HG03159 (cell line): ENCODE data around the gene SVIL.
"Not testable (repeated sequence)": the region's sequence is repeated elsewhere in the genome, so short reads cannot be mapped to it uniquely, and the experiment has no call there.

Experiments used
- ATAC-seq: cut with Tn5 transposase; IDR thresholded peaks from one replicate; pipeline ENCODE4 v1.9.1; 2021; ENCODE audit warnings: mild to moderate bottlenecking, moderate library complexity; ENCODE audit not compliant: unreplicated experiment

SVIL gene

DNA sequence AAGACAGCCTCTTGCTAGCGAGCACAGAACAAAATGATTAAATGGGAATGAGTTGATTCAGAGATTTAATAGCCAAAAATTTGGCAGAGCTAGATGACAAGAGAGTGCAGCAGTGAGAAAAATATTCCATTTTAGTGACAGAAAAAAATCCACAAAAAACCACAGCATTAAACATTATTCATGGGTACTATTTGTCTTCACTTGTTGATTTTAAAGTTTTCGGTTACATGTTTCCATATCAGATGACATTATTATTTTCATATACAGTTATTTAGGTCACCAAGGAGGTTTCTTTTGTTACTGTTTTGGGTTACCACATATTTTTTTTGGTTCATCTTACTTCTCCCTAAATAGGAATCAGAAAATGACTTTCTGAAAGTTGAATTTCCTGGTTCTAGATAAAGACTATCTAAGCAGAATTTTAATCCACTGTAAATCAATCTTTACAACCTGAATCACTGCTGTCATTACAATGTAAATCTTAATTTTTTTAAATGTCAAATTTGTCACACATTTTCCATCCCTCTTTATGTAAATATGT, 87.9 kb downstream of the SVIL start:
- no peak for ATAC-seq

DNA sequence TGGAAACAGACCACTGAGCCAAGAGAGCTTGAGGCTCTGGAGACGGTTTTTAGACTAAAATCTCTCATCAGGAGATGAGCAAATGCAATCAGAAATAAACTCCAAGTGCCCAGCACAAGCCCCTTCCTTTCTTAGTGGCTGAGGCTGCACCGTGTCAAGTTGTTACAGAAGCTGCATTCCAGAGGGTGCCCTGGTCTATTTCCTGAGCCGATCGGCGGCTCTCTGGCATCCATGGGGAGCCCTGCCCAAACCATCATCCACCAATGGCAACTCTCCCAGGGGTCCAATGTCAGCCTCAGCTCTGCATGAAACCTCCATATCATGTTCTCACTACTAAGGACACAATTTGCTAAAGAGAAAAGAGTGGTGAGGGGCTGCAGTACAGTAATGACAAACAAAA, 89.6 kb downstream of the SVIL start:
- ATAC-seq: no peak

DNA sequence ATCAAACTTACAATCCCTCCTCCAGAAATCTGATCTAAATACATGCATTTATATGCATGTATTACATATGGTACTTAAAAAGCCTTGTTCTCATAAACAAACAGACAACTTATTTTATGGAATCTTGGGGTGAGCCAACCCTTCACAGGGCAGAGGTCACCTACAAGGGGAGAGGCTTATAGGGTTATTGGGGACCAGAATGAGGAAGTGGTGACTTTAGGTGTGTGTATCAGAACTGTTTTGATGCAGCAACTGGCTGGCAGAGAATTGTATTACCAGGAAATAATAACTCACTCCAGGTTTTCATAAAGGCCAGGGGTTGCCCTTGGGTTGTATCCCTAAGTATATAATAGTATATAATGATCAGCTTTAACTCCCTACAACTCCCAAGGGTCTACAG, 91.1 kb downstream of the SVIL start:
- no peak for ATAC-seq

DNA sequence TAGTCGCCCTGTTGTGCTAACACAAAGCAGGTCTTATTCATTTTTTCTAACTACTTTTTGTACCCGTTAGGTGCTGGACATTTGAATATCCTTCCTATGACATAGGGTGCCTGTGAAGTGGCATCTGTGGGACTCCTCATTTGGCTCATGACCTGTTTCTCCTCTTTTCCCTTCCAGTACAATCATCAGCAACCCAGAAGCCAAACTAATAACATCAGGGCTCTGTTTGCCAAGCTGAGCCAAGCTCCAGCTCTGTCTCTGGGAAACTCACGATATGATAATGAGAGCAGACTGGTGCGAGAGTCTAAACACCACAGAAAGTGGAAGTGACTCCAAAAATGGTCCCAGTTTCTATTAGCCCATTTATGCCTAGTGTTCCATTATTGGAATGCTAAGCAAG, 92.0 kb downstream of the SVIL start:
- no peak for ATAC-seq

DNA sequence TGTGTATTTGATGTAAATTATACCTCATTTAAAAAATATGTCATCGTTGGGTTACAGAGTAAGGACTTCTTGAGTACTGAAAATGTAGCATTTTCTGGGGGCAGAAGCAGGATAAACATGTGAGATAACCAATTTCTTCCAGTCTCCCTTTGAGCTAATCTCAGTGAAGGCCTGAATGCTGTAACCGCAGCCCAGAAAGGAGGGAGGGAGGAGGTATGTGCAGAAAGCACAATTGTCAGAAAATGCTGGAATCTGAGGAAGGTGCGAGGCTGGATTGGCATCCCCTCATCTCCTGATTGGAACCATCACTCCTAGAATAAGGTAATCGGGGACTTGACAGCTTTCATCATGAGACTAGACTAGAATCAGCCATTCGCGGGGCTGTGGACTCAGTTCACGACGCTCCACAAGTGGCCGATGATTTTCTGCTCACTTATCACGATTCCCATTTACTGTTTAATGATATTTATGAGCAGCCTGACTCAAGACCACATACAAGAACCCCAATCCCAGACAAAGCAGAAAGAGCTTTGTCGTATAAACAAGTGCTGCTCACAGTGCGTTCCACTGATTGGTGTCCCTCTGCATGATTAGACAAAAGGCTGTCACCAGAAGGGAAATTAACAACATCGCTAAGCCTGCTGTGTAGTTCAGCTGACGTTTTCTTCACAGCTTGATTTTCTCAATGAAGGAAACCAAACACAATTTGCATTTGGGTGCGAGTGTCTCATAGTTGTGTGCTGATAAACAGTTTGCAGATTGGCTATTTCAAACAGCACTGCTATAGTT, 93.2 kb downstream of the SVIL start:
- ATAC-seq: no peak

DNA sequence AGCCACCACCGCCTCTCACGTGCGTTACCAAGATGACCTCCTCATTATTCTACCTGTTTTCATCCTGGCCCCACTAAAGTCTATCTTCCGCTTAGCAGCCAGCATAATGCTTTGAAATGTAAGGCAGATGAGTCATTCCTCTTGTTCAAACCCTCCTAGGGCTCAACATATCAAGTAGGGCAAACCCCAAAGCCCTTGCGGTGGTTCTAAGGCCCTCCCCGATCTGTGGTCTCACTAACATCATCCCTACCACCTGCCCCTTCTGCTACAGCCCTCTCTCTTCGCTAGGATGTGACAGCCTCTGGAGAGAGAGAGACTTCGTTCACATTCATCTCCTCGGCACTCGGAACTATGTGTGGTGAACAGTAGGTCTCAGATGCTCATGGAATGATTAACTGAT, 94.8 kb downstream of the SVIL start:
- no peak for ATAC-seq

DNA sequence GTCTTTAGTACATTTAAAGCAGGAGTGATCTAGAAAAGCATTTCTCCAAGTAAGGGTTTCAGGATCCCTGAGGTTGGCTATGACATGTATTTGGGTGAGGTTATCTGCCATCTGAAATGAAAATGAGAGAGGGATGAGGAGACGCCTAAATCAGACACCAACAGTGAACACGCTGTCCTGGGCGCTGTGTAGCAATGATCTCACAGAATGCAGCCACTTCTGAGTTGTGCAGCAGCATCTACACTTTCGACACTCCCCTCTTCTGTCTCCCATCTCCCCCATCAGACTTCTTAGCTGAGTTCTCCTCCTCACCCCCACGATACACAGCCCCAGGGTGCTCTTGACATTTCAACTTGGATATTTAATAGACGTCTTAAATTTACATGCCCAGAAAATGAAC, 95.4 kb downstream of the SVIL start:
- no peak for ATAC-seq

DNA sequence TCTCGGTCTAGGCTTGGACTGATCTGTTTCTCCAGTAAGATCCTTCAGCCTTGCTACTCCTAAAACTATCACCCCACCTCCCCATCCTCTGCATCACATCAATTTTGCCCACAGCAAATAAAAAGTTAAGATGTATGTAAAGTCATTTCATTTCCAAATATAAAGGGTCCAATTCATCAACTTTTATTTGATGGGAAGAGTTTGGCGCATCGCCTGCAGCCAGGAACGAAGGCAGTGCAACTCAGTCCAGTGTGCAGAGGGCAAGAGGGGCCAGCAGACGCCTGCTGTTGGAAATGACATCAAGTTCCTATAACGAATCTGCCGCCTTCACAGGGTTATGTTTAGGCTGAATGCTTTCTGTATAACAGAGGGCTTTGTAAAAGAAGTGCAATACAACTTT, 97.0 kb downstream of the SVIL start:
- no peak for ATAC-seq

DNA sequence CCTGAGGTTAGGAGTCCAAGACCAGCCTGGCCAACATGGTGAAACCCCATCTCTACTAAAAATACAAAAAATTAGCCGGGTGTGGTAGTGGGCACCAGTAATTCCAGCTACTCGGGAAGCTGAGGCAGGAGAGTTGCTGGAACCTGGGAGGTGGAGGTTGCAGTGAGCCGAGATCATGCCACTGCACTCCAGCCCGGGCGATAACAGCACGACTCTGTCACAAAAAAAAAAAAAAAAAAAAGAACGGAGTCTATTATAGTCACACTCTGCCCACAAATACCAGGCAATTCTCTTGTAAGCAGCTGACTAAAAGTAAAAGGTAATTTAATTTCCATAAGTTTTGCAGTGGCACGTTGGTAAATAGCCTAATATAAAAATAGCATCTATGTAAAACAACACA, 98.1 kb downstream of the SVIL start:
- ATAC-seq: not testable (repeated sequence)

DNA sequence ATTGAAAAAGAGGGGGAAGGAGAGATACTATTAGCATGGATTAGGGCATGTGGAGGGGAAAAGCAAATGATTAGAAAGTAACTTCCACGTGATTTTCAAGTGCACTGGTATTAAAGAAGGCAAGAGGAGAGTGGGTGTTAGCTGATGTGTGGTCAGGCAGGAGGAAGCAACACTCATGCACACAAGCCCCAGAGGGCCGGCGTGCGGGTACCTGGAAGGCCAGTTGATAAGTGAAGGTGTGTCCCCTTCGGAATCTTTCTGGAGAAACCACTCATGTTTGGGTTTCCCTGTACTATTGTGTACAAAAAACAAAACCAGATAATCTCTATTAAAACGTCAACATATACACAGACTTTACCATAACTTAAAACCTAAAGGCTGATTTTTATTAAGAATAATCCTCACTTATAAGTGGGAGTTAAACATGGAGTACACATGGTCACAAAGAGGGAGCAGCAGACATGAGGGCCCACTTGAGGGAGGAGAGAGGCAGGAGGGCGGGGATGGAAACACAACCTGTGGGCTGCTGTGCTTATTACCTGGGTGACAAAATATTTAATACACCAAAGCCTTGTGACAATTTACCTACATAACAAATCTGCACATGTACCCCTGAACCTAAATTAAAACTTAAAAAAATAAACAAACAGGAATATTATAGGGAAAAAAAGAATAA, 98.9 kb downstream of the SVIL start:
- no peak for ATAC-seq

DNA sequence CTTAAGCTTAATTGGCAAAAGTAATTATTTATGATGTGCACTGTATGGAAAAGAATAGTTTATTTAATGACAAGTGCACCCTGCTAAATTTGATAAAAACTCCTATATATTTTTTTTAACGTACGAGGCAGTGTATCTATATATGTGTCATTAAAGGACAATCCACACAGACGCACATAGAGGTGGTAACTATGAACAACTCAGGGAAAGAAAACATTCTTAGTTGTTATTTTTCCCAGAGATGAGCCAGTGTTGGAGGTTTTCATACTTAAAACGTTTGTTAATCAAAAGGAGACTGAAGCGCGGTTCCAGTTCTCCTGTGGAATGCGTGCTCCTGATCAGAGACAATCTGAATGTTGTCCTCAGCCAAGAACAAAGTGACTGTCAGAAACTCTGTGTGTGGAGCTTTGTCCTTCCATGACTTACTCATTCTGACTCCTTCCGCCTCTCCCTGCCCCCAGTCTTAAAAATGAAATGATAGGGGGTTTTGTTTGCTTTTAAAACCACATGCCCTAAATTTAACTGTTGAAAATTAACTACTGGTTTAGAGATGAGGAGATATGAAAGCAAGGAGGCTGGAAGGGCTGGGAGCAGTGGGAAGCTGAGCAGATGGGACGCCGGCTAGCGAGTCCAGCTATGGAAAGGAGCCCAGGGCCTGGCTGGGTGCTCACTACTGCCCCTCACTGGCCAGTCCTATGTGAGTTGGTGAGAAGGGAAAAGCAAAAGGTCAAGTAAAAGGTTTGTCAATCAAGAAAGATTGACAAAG, 99.6 kb downstream of the SVIL start:
- no peak for ATAC-seq

DNA sequence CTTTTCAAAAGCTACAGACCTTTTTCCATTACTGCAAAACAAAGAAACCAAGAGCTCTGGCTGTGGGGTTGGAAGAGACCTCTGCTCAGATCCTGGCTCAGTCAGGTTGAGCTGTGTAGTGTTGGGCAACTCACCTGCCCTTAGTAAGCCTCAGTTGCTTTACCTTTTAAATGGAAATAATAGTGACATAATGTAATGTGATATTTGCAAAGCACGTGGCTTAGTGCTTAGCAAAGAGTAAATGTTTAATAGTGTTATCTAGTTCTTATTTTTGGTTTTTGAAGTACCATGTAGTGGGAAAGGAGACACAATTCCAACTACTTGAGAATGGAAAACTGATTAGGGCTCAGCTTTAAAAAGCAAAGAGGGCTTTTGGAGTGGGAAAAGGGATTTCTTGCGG, 100.2 kb downstream of the SVIL start:
- no peak for ATAC-seq

DNA sequence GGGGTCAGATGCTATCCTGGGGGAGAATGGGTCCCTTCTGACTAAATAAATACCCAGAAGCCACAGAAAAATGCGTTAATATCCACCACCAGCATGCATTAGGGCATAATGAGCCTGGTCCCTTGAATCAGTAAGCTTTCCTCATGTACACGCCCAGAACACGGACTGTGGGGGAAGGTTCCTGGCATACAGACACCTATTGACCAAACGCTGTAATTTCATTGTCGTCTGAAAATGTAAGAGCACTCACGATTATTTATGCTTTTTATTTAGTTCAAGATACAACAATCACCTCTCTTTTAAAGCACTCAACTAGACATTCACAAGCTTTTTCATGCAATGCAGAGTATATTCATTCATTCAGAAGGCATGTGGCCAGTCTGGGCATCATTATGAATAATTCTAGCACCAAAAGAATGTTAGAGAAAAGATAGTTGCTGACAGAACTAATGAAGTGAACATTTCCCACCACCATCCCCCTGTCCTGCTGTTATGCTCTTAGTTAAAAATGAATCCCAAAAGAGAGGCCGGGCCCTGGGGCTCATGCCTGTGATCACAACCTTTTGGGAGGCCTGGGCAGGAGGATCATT, 101.0 kb downstream of the SVIL start:
- ATAC-seq: no peak

DNA sequence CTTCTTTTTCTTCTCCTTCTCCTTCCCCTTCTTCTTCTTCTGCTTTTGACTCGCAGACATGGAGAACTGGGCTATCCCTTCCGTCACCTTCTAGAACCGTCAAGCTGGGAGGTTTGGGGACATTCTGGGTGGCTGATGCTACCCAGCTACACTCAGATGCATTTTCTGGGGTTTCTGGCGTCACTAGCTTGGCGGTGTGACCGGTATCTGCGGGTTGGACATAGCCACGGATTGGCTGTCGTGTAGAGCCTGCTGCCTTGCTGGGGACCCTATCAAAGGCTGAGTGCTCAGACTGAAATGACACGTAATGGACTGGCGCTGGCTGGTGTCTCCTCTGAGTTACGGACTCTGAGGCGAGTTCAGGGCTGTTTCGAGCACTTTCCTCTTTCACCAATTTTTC, 101.7 kb downstream of the SVIL start:
- no peak for ATAC-seq

DNA sequence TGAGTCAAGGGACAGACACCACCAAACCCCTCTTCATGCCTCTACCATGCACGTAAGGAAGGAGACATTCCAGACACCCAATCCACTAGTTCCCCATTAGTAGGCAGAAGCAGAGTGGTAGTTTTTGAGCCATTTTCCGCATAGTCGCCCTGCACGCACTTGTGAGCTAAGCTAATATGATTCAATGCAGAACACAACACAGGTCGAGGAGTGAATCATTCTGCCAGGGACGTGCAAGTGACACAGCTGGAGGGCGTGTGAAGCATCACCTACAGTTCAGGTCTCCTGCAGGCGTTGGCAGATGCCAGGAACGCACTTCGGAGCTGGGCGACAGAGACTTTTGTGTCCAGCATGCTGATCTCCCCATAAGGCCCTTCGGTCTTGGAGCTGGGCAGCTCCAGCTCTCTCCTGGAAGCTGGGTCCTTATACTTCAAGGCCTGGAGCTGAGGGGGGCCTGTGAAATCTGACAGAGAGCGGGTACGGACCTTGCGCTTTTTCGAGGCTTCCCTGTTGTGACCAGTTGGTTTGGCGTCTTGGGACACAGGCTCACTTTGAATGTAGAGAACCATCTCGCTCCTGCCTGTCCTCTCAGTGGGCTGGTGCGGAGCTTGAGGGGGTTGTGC, 102.4 kb downstream of the SVIL start:
- ATAC-seq: no peak

DNA sequence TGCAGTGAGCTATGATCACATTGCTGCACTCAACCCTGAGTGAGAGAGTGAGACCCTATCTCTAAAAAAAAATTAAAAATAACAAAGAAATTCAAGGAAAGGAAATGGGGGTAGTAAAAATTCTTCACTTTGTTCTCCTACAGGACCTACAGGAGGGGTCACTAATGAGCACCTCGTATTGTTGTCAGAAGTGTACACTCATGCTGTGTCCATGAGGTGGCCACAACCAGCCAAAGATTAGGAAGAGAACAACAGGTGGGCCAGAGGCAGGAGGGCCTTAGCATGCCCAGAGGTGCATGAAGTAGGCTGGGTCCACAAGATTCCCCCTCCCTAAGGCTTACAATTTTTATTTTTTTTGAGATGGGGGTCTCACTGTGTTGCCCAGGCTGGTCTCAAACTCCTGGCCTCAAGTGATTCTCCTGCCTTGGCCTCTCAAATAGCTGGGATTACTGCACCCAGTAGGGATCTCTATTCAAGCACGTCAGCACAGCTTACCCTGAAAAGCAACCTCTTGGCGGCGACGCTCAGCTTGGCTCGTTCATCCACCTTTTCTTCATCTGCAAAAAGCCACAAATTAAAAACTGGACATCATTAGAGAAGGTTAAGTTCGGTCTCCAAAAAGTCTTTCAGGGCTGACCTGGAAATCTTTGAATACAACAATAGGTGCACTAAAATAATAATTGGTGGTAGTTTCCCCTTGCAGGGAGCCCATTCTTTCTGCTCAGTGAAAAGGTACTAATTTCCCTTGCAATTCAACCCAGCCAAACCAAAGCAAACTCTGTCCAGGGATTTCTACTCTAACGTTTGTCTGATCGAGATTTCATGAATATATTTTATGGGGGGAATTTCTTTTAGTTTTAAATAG, 104.4 kb downstream of the SVIL start:
- no peak for ATAC-seq

DNA sequence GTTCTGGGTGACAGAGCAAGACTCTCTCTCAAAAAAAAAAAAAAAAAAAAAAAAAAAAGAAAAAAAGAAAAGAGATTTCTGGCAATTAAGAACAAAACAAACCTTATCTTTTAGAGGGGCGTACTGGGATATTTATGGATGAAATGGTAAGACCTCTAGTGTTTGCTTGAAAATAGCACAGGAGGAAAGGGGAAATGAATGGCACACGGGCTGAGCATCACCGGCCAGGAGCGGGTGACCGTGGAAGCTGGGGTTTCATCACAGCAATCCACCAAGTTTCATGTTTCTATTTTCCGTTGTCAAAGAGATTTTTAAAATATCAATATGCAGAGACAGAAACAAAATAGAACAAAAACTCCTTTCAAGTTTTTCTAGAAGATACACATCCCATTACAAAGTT, 105.6 kb downstream of the SVIL start:
- no peak for ATAC-seq

DNA sequence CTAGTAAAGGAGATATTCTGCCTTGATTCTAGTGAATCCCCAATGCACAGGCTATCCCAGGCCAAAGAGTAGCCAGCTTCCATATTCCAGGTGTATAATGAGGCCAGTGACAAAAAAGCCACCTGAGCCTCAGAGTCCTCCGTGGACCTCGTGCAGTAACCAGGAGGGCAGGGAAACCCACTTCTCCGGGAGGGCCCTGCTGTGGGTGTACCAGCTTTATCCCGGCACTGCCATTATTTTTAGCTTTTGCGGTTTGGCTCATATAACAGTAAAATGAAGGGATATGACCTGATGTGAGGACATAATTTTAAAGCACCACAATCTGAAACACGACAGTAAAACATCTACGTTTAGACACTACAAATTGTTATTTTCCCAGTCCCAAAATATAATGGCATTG, 109.0 kb downstream of the SVIL start:
- ATAC-seq: no peak

DNA sequence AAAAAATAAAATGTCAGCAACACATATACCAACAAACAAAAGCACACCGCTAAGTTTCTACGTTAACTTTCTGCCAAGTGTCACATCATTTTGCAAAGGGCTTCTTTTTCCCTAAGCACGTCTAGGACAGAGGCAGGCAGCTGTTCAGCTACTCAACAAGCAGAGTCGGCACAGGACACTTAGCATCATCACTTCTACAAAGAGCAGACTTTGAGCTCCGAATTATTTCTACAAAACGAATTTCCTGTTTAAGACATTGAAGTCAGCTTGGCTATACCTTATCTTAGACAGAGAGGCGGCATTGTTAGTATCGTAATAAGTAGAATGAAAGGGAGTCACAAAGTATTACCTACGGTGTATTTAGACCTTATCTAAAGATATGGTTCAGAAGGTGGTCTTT, 110.1 kb downstream of the SVIL start:
- no peak for ATAC-seq

DNA sequence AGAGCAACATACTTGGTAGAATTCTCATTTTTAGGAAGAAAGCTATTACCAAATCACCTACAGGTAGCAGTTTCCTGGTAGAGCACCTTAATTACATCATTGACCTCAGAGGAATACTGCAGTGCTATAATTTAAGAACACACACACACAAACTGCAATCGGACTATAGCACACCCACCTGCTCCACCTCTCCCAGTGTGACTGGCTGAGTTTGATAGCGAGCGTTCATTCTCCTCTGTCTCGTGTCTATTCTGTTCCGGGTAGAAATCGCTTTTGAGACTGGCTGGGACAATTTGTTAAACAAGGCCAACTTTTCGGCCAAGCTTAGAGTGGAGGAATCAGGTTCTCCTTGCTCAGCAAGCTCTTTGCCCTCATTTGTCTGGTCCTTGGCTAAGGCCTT, 110.5 kb downstream of the SVIL start:
- no peak for ATAC-seq
